Panc1 (cell line): ENCODE results near the gene C12orf75. TPM values are rescaled to one million over a fixed set of nuclear protein-coding genes. Genes with fewer than 3 reads are reported as not detected.

ENCODE experiments used
- ATAC-seq: fragments of 200-7000 bp; cut with Tn5 transposase; 2 replicates; pipeline ENCODE4 v1.9.1; 2020; ENCODE audit warnings: mild to moderate bottlenecking, moderate library complexity
- BruUV-seq: library from RNA; stranded (reverse); fragments of 400-500 nt; replicated peaks from 2 replicates; lab custom pipeline; 2021; lab: Mats Ljungman, UMichigan
- CTCF ChIA-PET: fragments of 300-600 bp; sonication (Branson Sonifier 250); formaldehyde crosslinking; loops from one replicate; lab custom pipeline; 2022; ENCODE audit warnings: antibody characterized with exemption; lab: Charles Lee
- POLR2A ChIA-PET: fragments of 300-600 bp; sonication (Branson Sonifier 250); formaldehyde crosslinking; loops from one replicate; lab custom pipeline; 2022; ENCODE audit warnings: antibody characterized with exemption; lab: Charles Lee
- DNase-seq: peaks from one replicate; pipeline ENCODE4 v3.0.0-alpha.2; 2010; ENCODE audit warnings: low read depth, low spot score
- H3K27ac ChIP-seq: 2 replicates; pipeline ENCODE4 v1.5.1; 2011; ENCODE audit warnings: mild to moderate bottlenecking, low read length, inconsistent platforms
- H3K27me3 ChIP-seq: fragments of 200-500 bp; sonication (Bioruptor generic); 2 replicates; pipeline ENCODE4 v1.6.0; 2014; ENCODE audit warnings: low read length, inconsistent platforms; ENCODE audit not compliant: control insufficient read depth, insufficient read depth
- H3K36me3 ChIP-seq: fragments of 200-500 bp; sonication (Bioruptor generic); 2 replicates; pipeline ENCODE4 v1.5.1; 2014; ENCODE audit warnings: inconsistent platforms, mild to moderate bottlenecking, low read length, moderate library complexity; ENCODE audit not compliant: control insufficient read depth, insufficient read depth
- H3K4me1 ChIP-seq: 2 replicates; pipeline ENCODE4 v1.5.1; 2011; ENCODE audit warnings: inconsistent platforms, mild to moderate bottlenecking, low read length, moderate library complexity; ENCODE audit not compliant: control insufficient read depth, insufficient read depth
- H3K4me3 ChIP-seq, 2 experiments: 2 replicates each; pipeline ENCODE4 v1.5.1; 2011 to 2012; ENCODE audit warnings: low read depth in 2 of 2, low read length in 2 of 2, mild to moderate bottlenecking in 2 of 2, inconsistent platforms in 1 of 2, moderate library complexity in 1 of 2
- H3K9me3 ChIP-seq: fragments of 200-500 bp; sonication (Bioruptor generic); 2 replicates; pipeline ENCODE4 v1.5.1; 2014; ENCODE audit warnings: low read depth, mild to moderate bottlenecking, inconsistent platforms, low read length, moderate library complexity; ENCODE audit not compliant: control insufficient read depth, insufficient read depth
- POLR2AphosphoS5 ChIP-seq: IDR thresholded peaks from 2 replicates; pipeline ENCODE4 v1.6.1; 2012; ENCODE audit warnings: mild to moderate bottlenecking, low read depth, low read length, moderate library complexity
- SIN3A ChIP-seq: IDR thresholded peaks from 2 replicates; pipeline ENCODE4 v1.6.1; 2012; ENCODE audit warnings: low read depth, mild to moderate bottlenecking, low read length, moderate library complexity, borderline replicate concordance; ENCODE audit not compliant: insufficient read depth
- TCF7L2 ChIP-seq: IDR thresholded peaks from 2 replicates; pipeline ENCODE4 v1.6.1; 2011; ENCODE audit warnings: mild to moderate bottlenecking, low read depth, low read length, inconsistent platforms
- in situ Hi-C: cut with HindIII; loops from 2 replicates; pipeline ENCODE4 v1.10.0; 2016; ENCODE audit warnings: low sequenced_read_pairs, low pct_unique_long_range_greater_than_20kb
- intact Hi-C: fragments of 100-400 bp; cut with micrococcal nuclease; formaldehyde crosslinking; loops from one replicate; pipeline ENCODE4 v1.10.0; 2022; ENCODE audit not compliant: unreplicated experiment
- total RNA-seq: library from RNA; stranded (reverse); gene quantifications from one replicate; pipeline ENCODE4 v1.2.1, GENCODE V29; 2021; ENCODE audit not compliant: unreplicated experiment
- TF ChIP-seq, protein P1 (sequence below), 2 experiments: IDR thresholded peaks; 2 replicates each; pipeline ENCODE4 v1.6.1; 2011 to 2012; ENCODE audit warnings: low read depth in 2 of 2, control low read depth in 1 of 2, low read length in 1 of 2, mild to moderate bottlenecking in 1 of 2, moderate library complexity in 1 of 2; ENCODE audit not compliant: insufficient read depth in 1 of 2
- TF ChIP-seq, protein P2 (sequence below): fragments of 450-650 bp; IDR thresholded peaks from 2 replicates; pipeline ENCODE4 v1.5.1; 2017; ENCODE audit warnings: mild to moderate bottlenecking

C12orf75 gene
- total RNA-seq, 1 experiment from 2014 or later: 132 TPM

DNA sequence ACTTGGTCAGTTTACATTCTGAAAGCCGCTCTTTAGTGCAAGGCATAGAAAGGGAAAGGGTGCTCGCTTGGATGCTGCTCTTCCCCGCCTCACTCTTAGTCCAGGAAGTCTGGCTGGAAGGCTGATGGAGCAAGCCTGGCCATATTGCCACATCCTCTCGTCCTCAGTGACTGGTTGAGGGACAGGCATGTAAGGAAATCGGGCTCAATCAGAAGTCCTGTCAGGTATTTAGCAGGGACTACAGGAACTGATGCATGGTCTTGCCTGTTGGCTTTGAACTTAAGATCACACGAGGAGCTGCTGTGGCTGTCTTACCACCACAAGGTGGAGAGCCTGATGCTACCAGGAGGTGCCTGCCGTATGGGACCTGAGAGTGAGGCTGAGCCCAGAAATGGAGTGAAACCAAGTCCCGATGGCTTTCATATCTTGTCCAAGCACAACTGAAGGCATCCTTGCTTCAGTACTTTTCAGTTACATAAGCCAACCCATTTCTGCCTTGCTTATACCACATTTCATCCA, 10.7 kb upstream of the C12orf75 start:
- BruUV-seq: no TSS peak

DNA sequence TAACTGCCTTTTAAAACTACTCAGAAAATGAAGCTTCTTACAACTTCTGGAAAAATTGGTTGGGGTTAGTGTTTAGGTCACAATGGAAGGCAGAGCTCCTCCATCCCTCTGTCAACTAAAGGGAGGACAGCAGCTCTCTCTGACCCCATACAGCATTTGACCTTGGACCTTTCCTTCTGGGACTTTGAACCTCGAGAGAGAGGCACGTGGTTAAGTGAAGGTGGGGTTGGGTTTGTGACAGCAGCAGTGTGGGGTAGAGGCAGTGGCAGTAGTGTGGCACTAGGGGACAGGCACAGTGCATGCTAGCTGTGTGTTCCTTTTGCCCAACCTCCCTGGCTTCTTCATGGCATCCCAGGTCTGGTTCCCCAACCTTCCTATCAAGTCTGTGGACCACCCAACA, 9.4 kb upstream of the C12orf75 start:
- intact Hi-C loops (no loop called here), in situ Hi-C loops (no loop called here)
- no peaks in the 10 kb centered on the region for H3K27me3 ChIP-seq
- no peak overlapping the region for H3K4me3 ChIP-seq
- no peak for TF ChIP-seq TCF7L2
- TF ChIP-seq, protein P1, sequence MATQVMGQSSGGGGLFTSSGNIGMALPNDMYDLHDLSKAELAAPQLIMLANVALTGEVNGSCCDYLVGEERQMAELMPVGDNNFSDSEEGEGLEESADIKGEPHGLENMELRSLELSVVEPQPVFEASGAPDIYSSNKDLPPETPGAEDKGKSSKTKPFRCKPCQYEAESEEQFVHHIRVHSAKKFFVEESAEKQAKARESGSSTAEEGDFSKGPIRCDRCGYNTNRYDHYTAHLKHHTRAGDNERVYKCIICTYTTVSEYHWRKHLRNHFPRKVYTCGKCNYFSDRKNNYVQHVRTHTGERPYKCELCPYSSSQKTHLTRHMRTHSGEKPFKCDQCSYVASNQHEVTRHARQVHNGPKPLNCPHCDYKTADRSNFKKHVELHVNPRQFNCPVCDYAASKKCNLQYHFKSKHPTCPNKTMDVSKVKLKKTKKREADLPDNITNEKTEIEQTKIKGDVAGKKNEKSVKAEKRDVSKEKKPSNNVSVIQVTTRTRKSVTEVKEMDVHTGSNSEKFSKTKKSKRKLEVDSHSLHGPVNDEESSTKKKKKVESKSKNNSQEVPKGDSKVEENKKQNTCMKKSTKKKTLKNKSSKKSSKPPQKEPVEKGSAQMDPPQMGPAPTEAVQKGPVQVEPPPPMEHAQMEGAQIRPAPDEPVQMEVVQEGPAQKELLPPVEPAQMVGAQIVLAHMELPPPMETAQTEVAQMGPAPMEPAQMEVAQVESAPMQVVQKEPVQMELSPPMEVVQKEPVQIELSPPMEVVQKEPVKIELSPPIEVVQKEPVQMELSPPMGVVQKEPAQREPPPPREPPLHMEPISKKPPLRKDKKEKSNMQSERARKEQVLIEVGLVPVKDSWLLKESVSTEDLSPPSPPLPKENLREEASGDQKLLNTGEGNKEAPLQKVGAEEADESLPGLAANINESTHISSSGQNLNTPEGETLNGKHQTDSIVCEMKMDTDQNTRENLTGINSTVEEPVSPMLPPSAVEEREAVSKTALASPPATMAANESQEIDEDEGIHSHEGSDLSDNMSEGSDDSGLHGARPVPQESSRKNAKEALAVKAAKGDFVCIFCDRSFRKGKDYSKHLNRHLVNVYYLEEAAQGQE (IDR thresholded peaks at IDR 0.05; ENCODE audit: insufficient read depth in 1 of 2, low read depth in 2 of 2, low read length in 1 of 2): no peak
- H3K4me1 ChIP-seq: no peaks in the 10 kb centered on the region
- CTCF ChIA-PET: interaction anchor here (0.6 kb wide), 1 partner anchor 12 kb away, joined by 5 read pairs; no protein-coding TSS in a partner anchor
- no TSS peak for BruUV-seq
- POLR2A ChIA-PET: no interaction called here
- ATAC-seq (no peak), DNase-seq (no peak)
- H3K27ac ChIP-seq: no peak overlapping the region
- H3K9me3 ChIP-seq: no peaks in the 10 kb centered on the region
- H3K36me3 ChIP-seq: no peaks in the 10 kb centered on the region

More for the DNA sequence above, 10.7 kb upstream of the C12orf75 start:
- DNase-seq (no peak), ATAC-seq (0 out of 2 replicates have a peak, but pooled peaks have one; percentile 51)
- intact Hi-C loops (no loop called here), in situ Hi-C loops (no loop called here)
- Histone ChIP-seq H3K4me1 (no peaks in the 10 kb centered on the region), H3K36me3 (no peaks in the 10 kb centered on the region), H3K27me3 (no peaks in the 10 kb centered on the region), H3K4me3 (no peak overlapping the region), H3K9me3 (0 out of 2 replicates have a peak, but pooled peaks cover 1% of the 10 kb centered on the region), H3K27ac (no peak overlapping the region)
- POLR2A ChIA-PET: no interaction called here
- TF ChIP-seq POLR2AphosphoS5: no peak
- TF ChIP-seq SIN3A: no peak
- TF ChIP-seq, protein P2, sequence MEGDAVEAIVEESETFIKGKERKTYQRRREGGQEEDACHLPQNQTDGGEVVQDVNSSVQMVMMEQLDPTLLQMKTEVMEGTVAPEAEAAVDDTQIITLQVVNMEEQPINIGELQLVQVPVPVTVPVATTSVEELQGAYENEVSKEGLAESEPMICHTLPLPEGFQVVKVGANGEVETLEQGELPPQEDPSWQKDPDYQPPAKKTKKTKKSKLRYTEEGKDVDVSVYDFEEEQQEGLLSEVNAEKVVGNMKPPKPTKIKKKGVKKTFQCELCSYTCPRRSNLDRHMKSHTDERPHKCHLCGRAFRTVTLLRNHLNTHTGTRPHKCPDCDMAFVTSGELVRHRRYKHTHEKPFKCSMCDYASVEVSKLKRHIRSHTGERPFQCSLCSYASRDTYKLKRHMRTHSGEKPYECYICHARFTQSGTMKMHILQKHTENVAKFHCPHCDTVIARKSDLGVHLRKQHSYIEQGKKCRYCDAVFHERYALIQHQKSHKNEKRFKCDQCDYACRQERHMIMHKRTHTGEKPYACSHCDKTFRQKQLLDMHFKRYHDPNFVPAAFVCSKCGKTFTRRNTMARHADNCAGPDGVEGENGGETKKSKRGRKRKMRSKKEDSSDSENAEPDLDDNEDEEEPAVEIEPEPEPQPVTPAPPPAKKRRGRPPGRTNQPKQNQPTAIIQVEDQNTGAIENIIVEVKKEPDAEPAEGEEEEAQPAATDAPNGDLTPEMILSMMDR: no peak
- TF ChIP-seq, protein P1 (IDR thresholded peaks at IDR 0.05; ENCODE audit: insufficient read depth in 1 of 2, low read depth in 2 of 2, low read length in 1 of 2): no peak
- TF ChIP-seq TCF7L2: no peak
- CTCF ChIA-PET: no interaction called here
